Activated CD8-positive, alpha-beta T cell treated with anti-CD3 and anti-CD28 coated beads for 36 hours (primary cell): ENCODE measurements around the gene GTPBP1. TPM values are rescaled to one million over a fixed set of nuclear protein-coding genes. Genes with fewer than 3 reads are reported as not detected.

Source experiments
- ATAC-seq: fragments of 200-7000 bp; cut with Tn5 transposase; one replicate; pipeline ENCODE4 v1.10.0; 2021; ENCODE audit warnings: mild to moderate bottlenecking, moderate library complexity
- CTCF ChIA-PET: fragments of 350-600 bp; sonication (Branson Sonifier 250); formaldehyde crosslinking; loops from one replicate; lab custom pipeline; 2021; ENCODE audit warnings: antibody characterized with exemption; lab: Charles Lee
- POLR2A ChIA-PET: fragments of 350-600 bp; sonication (Branson Sonifier 250); formaldehyde crosslinking; loops from one replicate; lab custom pipeline; 2021; ENCODE audit warnings: antibody characterized with exemption; lab: Charles Lee
- DNase-seq: peaks from one replicate; pipeline ENCODE4 v3.0.0-alpha.2; 2020
- H3K27ac Mint-ChIP-seq: one replicate; pipeline ENCODE4 v1.8.0; 2021; ENCODE audit warnings: mild to moderate bottlenecking, mixed read lengths
- H3K27me3 Mint-ChIP-seq: one replicate; pipeline ENCODE4 v1.8.0; 2021; ENCODE audit warnings: mixed read lengths
- H3K36me3 Mint-ChIP-seq: one replicate; pipeline ENCODE4 v1.8.0; 2021; ENCODE audit warnings: low read depth, mixed read lengths
- H3K4me1 Mint-ChIP-seq: one replicate; pipeline ENCODE4 v1.8.0; 2021; ENCODE audit warnings: low read depth, mixed read lengths
- H3K4me3 Mint-ChIP-seq: one replicate; pipeline ENCODE4 v1.8.0; 2021; ENCODE audit warnings: mild to moderate bottlenecking, moderate library complexity, mixed read lengths
- H3K9me3 Mint-ChIP-seq: one replicate; pipeline ENCODE4 v1.8.0; 2021; ENCODE audit warnings: mixed read lengths
- intact Hi-C: fragments of 100-400 bp; cut with micrococcal nuclease; formaldehyde crosslinking; loops from one replicate; pipeline ENCODE4 v1.10.0; 2022
- total RNA-seq, 2 experiments: library from RNA; stranded (reverse); gene quantifications; one replicate each; pipeline ENCODE4 v1.2.3, GENCODE V29; 2021
- TF ChIP-seq, protein P1 (sequence below): fragments of 200-600 bp; IDR thresholded peaks from one replicate; pipeline ENCODE4 v1.8.0; 2022; ENCODE audit warnings: antibody characterized with exemption, mild to moderate bottlenecking

Gene GTPBP1
- total RNA-seq, 2 experiments from 2014 or later, result 93.3 to 97.6 TPM

GRCh38 chr22:38758276-38758945, 52.7 kb downstream of the GTPBP1 start:
- TF ChIP-seq, protein P1, sequence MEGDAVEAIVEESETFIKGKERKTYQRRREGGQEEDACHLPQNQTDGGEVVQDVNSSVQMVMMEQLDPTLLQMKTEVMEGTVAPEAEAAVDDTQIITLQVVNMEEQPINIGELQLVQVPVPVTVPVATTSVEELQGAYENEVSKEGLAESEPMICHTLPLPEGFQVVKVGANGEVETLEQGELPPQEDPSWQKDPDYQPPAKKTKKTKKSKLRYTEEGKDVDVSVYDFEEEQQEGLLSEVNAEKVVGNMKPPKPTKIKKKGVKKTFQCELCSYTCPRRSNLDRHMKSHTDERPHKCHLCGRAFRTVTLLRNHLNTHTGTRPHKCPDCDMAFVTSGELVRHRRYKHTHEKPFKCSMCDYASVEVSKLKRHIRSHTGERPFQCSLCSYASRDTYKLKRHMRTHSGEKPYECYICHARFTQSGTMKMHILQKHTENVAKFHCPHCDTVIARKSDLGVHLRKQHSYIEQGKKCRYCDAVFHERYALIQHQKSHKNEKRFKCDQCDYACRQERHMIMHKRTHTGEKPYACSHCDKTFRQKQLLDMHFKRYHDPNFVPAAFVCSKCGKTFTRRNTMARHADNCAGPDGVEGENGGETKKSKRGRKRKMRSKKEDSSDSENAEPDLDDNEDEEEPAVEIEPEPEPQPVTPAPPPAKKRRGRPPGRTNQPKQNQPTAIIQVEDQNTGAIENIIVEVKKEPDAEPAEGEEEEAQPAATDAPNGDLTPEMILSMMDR, result no peak
- H3K4me3 Mint-ChIP-seq, result peak overlapping the region; percentile 53
- CTCF ChIA-PET, result interaction anchor here (0.7 to 7.2 kb wide), 7 partner anchors 9 to 706 kb away, joined by 3 to 63 read pairs (median 5); no protein-coding TSS in a partner anchor
- no peaks in the 10 kb centered on the region for H3K9me3 Mint-ChIP-seq
- DNase-seq, result peak; percentile 95
- intact Hi-C loops, result loop anchor here (10.0 kb wide), 1 partner anchor 54 kb away; the partner anchor contains the start of genes GTPBP1 and JOSD1
- peaks cover 10% of the 10 kb centered on the region for H3K36me3 Mint-ChIP-seq
- peak; percentile 41 for ATAC-seq
- H3K4me1 Mint-ChIP-seq, result peaks cover 34% of the 10 kb centered on the region
- H3K27ac Mint-ChIP-seq, result peak overlapping the region; percentile 69
- POLR2A ChIA-PET, result interaction anchor here (0.7 to 40.0 kb wide), 5 partner anchors 11 to 774 kb away, joined by 3 to 905 read pairs (median 4); partner anchors contain the start of genes GTPBP1 and NPTXR
- no peaks in the 10 kb centered on the region for H3K27me3 Mint-ChIP-seq

GRCh38 chr22:38759005-38759404, 53.3 kb downstream of the GTPBP1 start:
- H3K4me1 Mint-ChIP-seq, result peaks cover 28% of the 10 kb centered on the region
- TF ChIP-seq, protein P1, result no peak
- peaks cover 4% of the 10 kb centered on the region for H3K36me3 Mint-ChIP-seq
- H3K27me3 Mint-ChIP-seq, result no peaks in the 10 kb centered on the region
- POLR2A ChIA-PET, result interaction anchor here (0.7 to 40.0 kb wide), 4 partner anchors 10 to 773 kb away, joined by 3 to 905 read pairs (median 4); partner anchors contain the start of gene GTPBP1
- DNase-seq (no peak), ATAC-seq (no peak)
- H3K4me3 Mint-ChIP-seq, result no peak overlapping the region
- intact Hi-C loops, result loop anchor here (10.0 kb wide), 1 partner anchor 54 kb away; the partner anchor contains the start of genes GTPBP1 and JOSD1
- H3K27ac Mint-ChIP-seq, result peak overlapping the region; percentile 69
- CTCF ChIA-PET, result interaction anchor here (0.7 to 7.2 kb wide), 7 partner anchors 8 to 707 kb away, joined by 3 to 63 read pairs (median 5); no protein-coding TSS in a partner anchor
- H3K9me3 Mint-ChIP-seq, result no peaks in the 10 kb centered on the region

GRCh38 chr22:38760477-38761201, 54.9 kb downstream of the GTPBP1 start:
- TF ChIP-seq, protein P1, result no peak
- intact Hi-C loops, result no loop called here
- no peaks in the 10 kb centered on the region for H3K27me3 Mint-ChIP-seq
- H3K36me3 Mint-ChIP-seq, result no peaks in the 10 kb centered on the region
- H3K9me3 Mint-ChIP-seq, result no peaks in the 10 kb centered on the region
- ATAC-seq, result no peak
- DNase-seq, result no peak
- ChIA-PET CTCF (interaction anchor here (1.1 to 1.6 kb wide), 3 partner anchors 10 to 36 kb away, joined by 3 read pairs; no protein-coding TSS in a partner anchor), POLR2A (interaction anchor here (1.1 to 40.0 kb wide), 2 partner anchors 9 to 37 kb away, joined by 4 to 905 read pairs; partner anchors contain the start of gene GTPBP1)
- H3K4me1 Mint-ChIP-seq, result peaks cover 27% of the 10 kb centered on the region
- no peak overlapping the region for H3K27ac Mint-ChIP-seq
- H3K4me3 Mint-ChIP-seq, result no peak overlapping the region

DNA sequence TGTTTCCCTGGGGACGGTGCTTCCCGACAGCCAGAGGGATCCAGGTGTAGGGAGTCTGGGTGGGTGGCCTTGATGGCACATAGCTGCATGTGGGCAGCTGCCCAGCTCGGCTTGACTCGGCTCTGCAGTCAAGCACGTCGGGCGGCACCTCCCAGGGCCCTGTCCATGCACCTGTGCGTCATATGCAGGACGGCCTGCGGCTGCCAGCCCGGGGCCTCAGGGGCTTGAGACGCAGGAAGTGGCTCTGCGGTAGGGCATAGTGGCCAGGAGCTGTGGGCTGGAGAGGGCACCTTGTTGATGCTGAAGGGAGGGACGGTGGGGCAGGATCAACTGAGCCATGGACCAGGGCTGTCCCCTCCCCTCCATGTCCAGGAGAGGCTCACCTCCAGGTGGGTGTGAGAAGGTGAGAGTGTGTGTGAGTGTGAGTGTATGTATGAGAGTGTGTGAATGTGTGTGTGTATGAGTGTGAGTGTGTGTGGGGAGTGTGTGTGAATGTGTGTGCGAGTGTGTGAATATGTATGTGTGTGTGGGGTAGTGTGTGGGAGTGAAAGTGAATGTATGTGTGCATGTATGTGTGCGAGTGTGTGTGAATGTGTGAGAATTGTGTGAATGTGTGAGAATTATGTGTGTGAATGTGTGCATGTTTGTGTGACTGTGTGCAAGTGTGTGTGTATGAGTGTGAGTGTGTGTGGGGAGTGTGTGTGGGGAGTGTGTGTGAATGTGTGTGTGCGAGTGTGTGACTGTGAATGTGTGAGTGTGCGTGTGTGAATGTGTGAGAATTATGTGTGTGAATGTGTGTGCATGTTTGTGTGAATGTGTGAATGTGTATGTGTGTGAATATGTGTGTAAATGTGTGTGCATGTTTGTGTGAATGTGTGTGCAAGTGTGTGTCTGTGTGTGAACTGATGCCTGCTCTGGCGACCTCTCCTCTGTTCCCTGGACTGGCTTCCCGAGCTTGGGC, 55.7 kb downstream of the GTPBP1 start:
- no peak for DNase-seq
- no peak overlapping the region for H3K4me3 Mint-ChIP-seq
- ChIA-PET POLR2A (interaction anchor here (0.6 to 40.0 kb wide), 3 partner anchors 38 to 554 kb away, joined by 3 to 905 read pairs (median 3); partner anchors contain the start of gene GTPBP1), CTCF (interaction anchor here (1.1 to 1.6 kb wide), 3 partner anchors 10 to 108 kb away, joined by 3 to 4 read pairs (median 3); no protein-coding TSS in a partner anchor)
- peaks cover 27% of the 10 kb centered on the region for H3K4me1 Mint-ChIP-seq
- H3K36me3 Mint-ChIP-seq, result no peaks in the 10 kb centered on the region
- intact Hi-C loops, result no loop called here
- no peak for ATAC-seq
- TF ChIP-seq, protein P1, result no peak
- no peak overlapping the region for H3K27ac Mint-ChIP-seq
- H3K27me3 Mint-ChIP-seq, result no peaks in the 10 kb centered on the region
- H3K9me3 Mint-ChIP-seq, result no peaks in the 10 kb centered on the region
